Measurements from ENCODE around the gene LRP1-AS. TPM values are rescaled to one million over a fixed set of nuclear protein-coding genes. Genes with fewer than 3 reads are reported as not detected.

LRP1-AS gene
- total RNA-seq, 1 donor from 2014 or later, result 1.0 TPM

- no peak overlapping the region for H3K9ac ChIP-seq (ENCODE audit: low read depth in 1 of 3, low read length in 3 of 3)
- no peak overlapping the region for H3K4me3 ChIP-seq (ENCODE audit: low read length in 3 of 3)
- no peaks in the 10 kb centered on the region for H3K27me3 ChIP-seq (ENCODE audit: control insufficient read depth in 3 of 3, insufficient read depth in 3 of 3, low read length in 3 of 3)
- peaks cover 15 to 27% (median 19%) of the 10 kb centered on the region in 3 donors for H3K36me3 ChIP-seq (ENCODE audit: control insufficient read depth in 3 of 3, insufficient read depth in 3 of 3, low read length in 3 of 3)
- H3K27ac ChIP-seq (ENCODE audit: low read depth, low read length), result no peak overlapping the region
- H3K9me3 ChIP-seq (ENCODE audit: control insufficient read depth in 3 of 3, low read length in 3 of 3), result no peaks in the 10 kb centered on the region
- H3K4me1 ChIP-seq (ENCODE audit: control insufficient read depth in 3 of 3, insufficient read depth in 3 of 3, low read length in 3 of 3), result peaks cover 37 to 59% (median 38%) of the 10 kb centered on the region in 3 donors
Measured at GRCh38 chr12:57154804-57155434, 7.5 kb upstream of the LRP1-AS start.

GRCh38 chr12:57154076-57154475 is 6.7 kb upstream of the LRP1-AS start:
- Histone ChIP-seq H3K27ac (ENCODE audit: low read depth, low read length) (no peak overlapping the region), H3K36me3 (ENCODE audit: control insufficient read depth in 3 of 3, insufficient read depth in 3 of 3, low read length in 3 of 3) (peaks cover 13 to 24% (median 19%) of the 10 kb centered on the region in 3 donors), H3K27me3 (ENCODE audit: control insufficient read depth in 3 of 3, insufficient read depth in 3 of 3, low read length in 3 of 3) (peaks cover 0 to under 1% (median 0%) of the 10 kb centered on the region in 3 donors), H3K4me3 (ENCODE audit: low read length in 3 of 3) (no peak overlapping the region), H3K9ac (ENCODE audit: low read depth in 1 of 3, low read length in 3 of 3) (no peak overlapping the region), H3K9me3 (ENCODE audit: control insufficient read depth in 3 of 3, low read length in 3 of 3) (no peaks in the 10 kb centered on the region), H3K4me1 (ENCODE audit: control insufficient read depth in 3 of 3, insufficient read depth in 3 of 3, low read length in 3 of 3) (peaks cover 42 to 67% (median 45%) of the 10 kb centered on the region in 3 donors)

GRCh38 chr12:57153415-57153997 is 6.1 kb upstream of the LRP1-AS start:
- Histone ChIP-seq H3K9ac (ENCODE audit: low read depth in 1 of 3, low read length in 3 of 3) (no peak overlapping the region), H3K36me3 (ENCODE audit: control insufficient read depth in 3 of 3, insufficient read depth in 3 of 3, low read length in 3 of 3) (peaks cover 11 to 21% (median 19%) of the 10 kb centered on the region in 3 donors), H3K4me1 (ENCODE audit: control insufficient read depth in 3 of 3, insufficient read depth in 3 of 3, low read length in 3 of 3) (peaks cover 43 to 65% (median 48%) of the 10 kb centered on the region in 3 donors), H3K4me3 (ENCODE audit: low read length in 3 of 3) (no peak overlapping the region), H3K9me3 (ENCODE audit: control insufficient read depth in 3 of 3, low read length in 3 of 3) (no peaks in the 10 kb centered on the region), H3K27ac (ENCODE audit: low read depth, low read length) (peak overlapping the region; percentile 62), H3K27me3 (ENCODE audit: control insufficient read depth in 3 of 3, insufficient read depth in 3 of 3, low read length in 3 of 3) (peaks cover 0 to 2% (median 0%) of the 10 kb centered on the region in 3 donors)

- Histone ChIP-seq H3K9me3 (ENCODE audit: control insufficient read depth in 3 of 3, low read length in 3 of 3) (no peaks in the 10 kb centered on the region), H3K36me3 (ENCODE audit: control insufficient read depth in 3 of 3, insufficient read depth in 3 of 3, low read length in 3 of 3) (peaks cover 11 to 20% (median 19%) of the 10 kb centered on the region in 3 donors), H3K27me3 (ENCODE audit: control insufficient read depth in 3 of 3, insufficient read depth in 3 of 3, low read length in 3 of 3) (peaks cover 0 to 2% (median 0%) of the 10 kb centered on the region in 3 donors), H3K4me3 (ENCODE audit: low read length in 3 of 3) (peak overlapping the region in 1 of 3 donors; percentile 16), H3K9ac (ENCODE audit: low read depth in 1 of 3, low read length in 3 of 3) (no peak overlapping the region), H3K27ac (ENCODE audit: low read depth, low read length) (peak overlapping the region; percentile 62), H3K4me1 (ENCODE audit: control insufficient read depth in 3 of 3, insufficient read depth in 3 of 3, low read length in 3 of 3) (peaks cover 46 to 64% (median 49%) of the 10 kb centered on the region in 3 donors)
Measured at GRCh38 chr12:57152639-57153038, 5.2 kb upstream of the LRP1-AS start.

- H3K36me3 ChIP-seq (ENCODE audit: control insufficient read depth in 3 of 3, insufficient read depth in 3 of 3, low read length in 3 of 3), result peaks cover 11 to 20% (median 19%) of the 10 kb centered on the region in 3 donors
- peak overlapping the region; percentile 62 for H3K27ac ChIP-seq (ENCODE audit: low read depth, low read length)
- peak overlapping the region in 1 of 3 donors; percentile 54 for H3K9ac ChIP-seq (ENCODE audit: low read depth in 1 of 3, low read length in 3 of 3)
- H3K9me3 ChIP-seq (ENCODE audit: control insufficient read depth in 3 of 3, low read length in 3 of 3), result no peaks in the 10 kb centered on the region
- peaks cover 52 to 66% (median 56%) of the 10 kb centered on the region in 3 donors for H3K4me1 ChIP-seq (ENCODE audit: control insufficient read depth in 3 of 3, insufficient read depth in 3 of 3, low read length in 3 of 3)
- peaks cover 0 to 2% (median 0%) of the 10 kb centered on the region in 3 donors for H3K27me3 ChIP-seq (ENCODE audit: control insufficient read depth in 3 of 3, insufficient read depth in 3 of 3, low read length in 3 of 3)
- peak overlapping the region in 1 of 3 donors; percentile 20 for H3K4me3 ChIP-seq (ENCODE audit: low read length in 3 of 3)
Measured at GRCh38 chr12:57151741-57152630, 4.6 kb upstream of the LRP1-AS start.

GRCh38 chr12:57150400-57151000 is 3.1 kb upstream of the LRP1-AS start:
- Histone ChIP-seq H3K27me3 (ENCODE audit: control insufficient read depth in 3 of 3, insufficient read depth in 3 of 3, low read length in 3 of 3) (peaks cover 0 to 2% (median 0%) of the 10 kb centered on the region in 3 donors), H3K36me3 (ENCODE audit: control insufficient read depth in 3 of 3, insufficient read depth in 3 of 3, low read length in 3 of 3) (peaks cover 12 to 16% (median 15%) of the 10 kb centered on the region in 3 donors), H3K9ac (ENCODE audit: low read depth in 1 of 3, low read length in 3 of 3) (no peak overlapping the region), H3K27ac (ENCODE audit: low read depth, low read length) (peak overlapping the region; percentile 44), H3K4me1 (ENCODE audit: control insufficient read depth in 3 of 3, insufficient read depth in 3 of 3, low read length in 3 of 3) (peaks cover 65 to 81% (median 67%) of the 10 kb centered on the region in 3 donors), H3K9me3 (ENCODE audit: control insufficient read depth in 3 of 3, low read length in 3 of 3) (no peaks in the 10 kb centered on the region), H3K4me3 (ENCODE audit: low read length in 3 of 3) (no peak overlapping the region)

GRCh38 chr12:57149245-57149900 is 2.0 kb upstream of the LRP1-AS start:
- Histone ChIP-seq H3K36me3 (ENCODE audit: control insufficient read depth in 3 of 3, insufficient read depth in 3 of 3, low read length in 3 of 3) (peaks cover 16% of the 10 kb centered on the region in 3 donors), H3K27ac (ENCODE audit: low read depth, low read length) (peak overlapping the region; percentile 84), H3K4me1 (ENCODE audit: control insufficient read depth in 3 of 3, insufficient read depth in 3 of 3, low read length in 3 of 3) (peaks cover 70 to 81% (median 74%) of the 10 kb centered on the region in 3 donors), H3K27me3 (ENCODE audit: control insufficient read depth in 3 of 3, insufficient read depth in 3 of 3, low read length in 3 of 3) (peaks cover 0 to 2% (median 0%) of the 10 kb centered on the region in 3 donors), H3K9ac (ENCODE audit: low read depth in 1 of 3, low read length in 3 of 3) (peak overlapping the region in 1 of 3 donors; percentile 45), H3K4me3 (ENCODE audit: low read length in 3 of 3) (peak overlapping the region in 2 of 3 donors; percentile 22 to 34), H3K9me3 (ENCODE audit: control insufficient read depth in 3 of 3, low read length in 3 of 3) (no peaks in the 10 kb centered on the region)

- peaks cover 0 to 2% (median 0%) of the 10 kb centered on the region in 3 donors for H3K27me3 ChIP-seq (ENCODE audit: control insufficient read depth in 3 of 3, insufficient read depth in 3 of 3, low read length in 3 of 3)
- peak overlapping the region in 1 of 3 donors; percentile 45 for H3K9ac ChIP-seq (ENCODE audit: low read depth in 1 of 3, low read length in 3 of 3)
- peaks cover 12 to 14% (median 13%) of the 10 kb centered on the region in 3 donors for H3K36me3 ChIP-seq (ENCODE audit: control insufficient read depth in 3 of 3, insufficient read depth in 3 of 3, low read length in 3 of 3)
- H3K9me3 ChIP-seq (ENCODE audit: control insufficient read depth in 3 of 3, low read length in 3 of 3), result no peaks in the 10 kb centered on the region
- peak overlapping the region; percentile 84 for H3K27ac ChIP-seq (ENCODE audit: low read depth, low read length)
- peak overlapping the region in 1 of 3 donors; percentile 22 for H3K4me3 ChIP-seq (ENCODE audit: low read length in 3 of 3)
- H3K4me1 ChIP-seq (ENCODE audit: control insufficient read depth in 3 of 3, insufficient read depth in 3 of 3, low read length in 3 of 3), result peaks cover 66 to 77% (median 74%) of the 10 kb centered on the region in 3 donors
Measured at GRCh38 chr12:57148469-57149244, 1.2 kb upstream of the LRP1-AS start.
